IMR-90 (cell line): ENCODE data around the gene ARHGEF26.

Source experiments
- BHLHE40 ChIP-seq: fragments of 150-350 bp; IDR thresholded peaks from 2 replicates; pipeline ENCODE4 v1.6.1; 2016; ENCODE audit warnings: mild to moderate bottlenecking, low read depth, low read length
- CEBPB ChIP-seq: IDR thresholded peaks from 2 replicates; pipeline ENCODE4 v1.6.1; 2012; ENCODE audit warnings: low read depth, low read length, improper control_type of control experiment
- CHD1 ChIP-seq: IDR thresholded peaks from 2 replicates; pipeline ENCODE4 v1.6.1; 2012; ENCODE audit warnings: low read depth, low read length, improper control_type of control experiment
- CTCF ChIP-seq: conservative IDR thresholded peaks from 2 replicates; pipeline ENCODE4 v1.5.1; 2012; ENCODE audit warnings: mild to moderate bottlenecking, low read depth, low read length, improper control_type of control experiment
- ELK1 ChIP-seq: fragments of 150-350 bp; IDR thresholded peaks from 2 replicates; pipeline ENCODE4 v1.6.1; 2016; ENCODE audit warnings: low read depth, mild to moderate bottlenecking, low read length, moderate library complexity, borderline replicate concordance
- MAFK ChIP-seq: IDR thresholded peaks from 2 replicates; pipeline ENCODE4 v1.6.1; 2012; ENCODE audit warnings: low read depth, low read length, improper control_type of control experiment
- POLR2A ChIP-seq: IDR thresholded peaks from 2 replicates; pipeline ENCODE4 v1.6.1; 2012; ENCODE audit warnings: mild to moderate bottlenecking, low read depth, low read length
- RAD21 ChIP-seq: IDR thresholded peaks from 2 replicates; pipeline ENCODE4 v1.6.1; 2012; ENCODE audit warnings: low read length, improper control_type of control experiment
- RFX5 ChIP-seq: IDR thresholded peaks from 2 replicates; pipeline ENCODE4 v1.8.0; 2012; ENCODE audit warnings: low read depth, mild to moderate bottlenecking, low read length, moderate library complexity
- SMC3 ChIP-seq: fragments of 150-350 bp; IDR thresholded peaks from 2 replicates; pipeline ENCODE4 v1.6.1; 2016; ENCODE audit warnings: low read depth, mild to moderate bottlenecking, antibody characterized with exemption, low read length, moderate library complexity

- TF ChIP-seq SMC3 (no peak), CTCF (no peak), BHLHE40 (no peak), POLR2A (no peak), ELK1 (no peak), RFX5 (no peak), RAD21 (no peak), CHD1 (no peak), MAFK (no peak), CEBPB (no peak)
These were observed 183.1 kb downstream of the ARHGEF26 start for GRCh38 chr3:154304116-154304786.
